ENCODE results near the gene NEURL3.

NEURL3 gene

DNA sequence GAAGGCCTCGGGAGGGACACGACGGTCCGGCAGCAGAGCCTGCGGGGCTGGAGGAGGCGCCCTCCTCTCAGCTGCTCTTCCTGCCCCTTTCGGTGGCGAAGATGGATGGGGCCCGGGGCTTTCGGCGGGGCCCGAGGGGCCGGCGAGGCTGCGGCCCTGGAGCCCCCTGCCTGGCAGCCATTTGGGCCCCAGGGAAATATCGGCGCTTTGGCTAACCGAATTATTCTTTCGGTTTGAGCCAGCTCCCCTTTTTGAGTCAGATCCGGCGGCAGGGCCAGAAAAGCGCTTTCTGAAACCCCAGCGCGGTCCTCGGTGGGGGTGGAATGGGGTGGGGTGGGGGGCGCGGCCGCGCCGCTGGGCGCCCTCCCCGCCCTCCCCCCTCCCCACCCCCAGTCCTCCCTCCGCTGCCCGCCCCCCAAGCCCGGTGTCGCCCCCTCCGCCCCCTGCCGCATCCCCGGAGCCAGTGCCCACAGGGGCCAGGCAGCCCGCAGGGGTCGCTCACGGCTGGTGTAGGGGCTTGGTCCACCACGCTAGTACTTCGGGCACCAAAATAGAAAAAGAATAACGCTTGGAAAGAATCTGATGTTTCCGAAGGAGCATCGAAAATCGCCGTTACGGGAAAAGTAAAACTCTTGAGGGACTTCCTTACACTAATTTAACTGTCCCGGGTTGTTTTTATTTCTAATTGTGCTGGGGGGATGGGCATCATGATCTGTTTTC is 22.3 kb upstream of the NEURL3 start:
- peak; percentile 61 for DNase-seq (ENCODE audit: low spot score)

- no peak for DNase-seq (ENCODE audit: low spot score)
These were observed 21.6 kb upstream of the NEURL3 start for GRCh38 chr2:96526615-96527285.

- DNase-seq (ENCODE audit: low spot score), result no peak
These were observed 21.0 kb upstream of the NEURL3 start for GRCh38 chr2:96526101-96526591.

GRCh38 chr2:96525211-96525507 is 20.0 kb upstream of the NEURL3 start:
- DNase-seq (ENCODE audit: low spot score), result no peak

GRCh38 chr2:96524482-96525210 is 19.5 kb upstream of the NEURL3 start:
- peak; percentile 66 for DNase-seq (ENCODE audit: low spot score)

GRCh38 chr2:96523659-96524481 is 18.7 kb upstream of the NEURL3 start:
- no peak for DNase-seq (ENCODE audit: low spot score)

DNA sequence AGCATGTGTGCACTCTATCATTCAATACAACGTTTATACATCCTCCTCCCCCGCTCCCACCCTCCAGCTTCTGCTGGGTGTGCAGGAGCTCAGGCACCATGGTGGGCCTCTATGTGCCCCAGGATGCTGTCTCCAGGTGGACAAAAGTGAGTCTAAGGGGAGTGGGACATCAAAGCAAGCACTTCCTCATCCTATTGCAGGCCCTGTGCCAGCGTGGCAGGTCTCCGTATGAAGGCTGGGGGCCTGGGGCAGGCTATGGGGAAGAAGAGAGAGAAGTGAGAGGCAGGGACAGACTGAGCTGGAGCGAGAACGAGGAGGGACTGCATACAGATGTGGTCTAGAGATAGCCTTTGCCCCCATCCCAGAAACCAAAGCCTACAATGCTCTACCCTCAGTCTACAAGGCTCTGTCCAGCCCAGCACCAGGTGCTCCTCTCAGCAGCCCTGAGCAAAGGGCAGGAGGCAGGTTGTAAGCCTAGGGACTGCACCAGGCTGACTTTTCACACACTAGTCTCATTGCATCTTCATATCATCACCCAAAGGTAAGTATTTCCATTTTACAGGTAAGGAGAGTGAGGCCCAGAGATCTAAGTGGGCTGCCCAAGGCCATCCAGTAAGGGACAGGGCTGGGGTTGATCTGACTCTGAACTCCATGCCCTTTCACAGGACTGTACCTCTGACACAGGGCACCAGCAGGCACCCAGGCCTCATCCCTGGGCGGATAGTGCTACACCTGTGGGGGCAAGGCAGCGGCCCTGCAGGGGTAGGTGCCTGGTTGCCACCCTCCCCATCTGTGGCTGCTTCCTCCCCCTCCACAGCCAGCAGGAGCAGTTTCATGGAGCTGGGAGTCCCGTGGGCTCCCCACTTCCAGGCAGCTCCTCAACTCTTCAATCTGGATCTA is 17.4 kb upstream of the NEURL3 start:
- no peak for DNase-seq (ENCODE audit: low spot score)

DNA sequence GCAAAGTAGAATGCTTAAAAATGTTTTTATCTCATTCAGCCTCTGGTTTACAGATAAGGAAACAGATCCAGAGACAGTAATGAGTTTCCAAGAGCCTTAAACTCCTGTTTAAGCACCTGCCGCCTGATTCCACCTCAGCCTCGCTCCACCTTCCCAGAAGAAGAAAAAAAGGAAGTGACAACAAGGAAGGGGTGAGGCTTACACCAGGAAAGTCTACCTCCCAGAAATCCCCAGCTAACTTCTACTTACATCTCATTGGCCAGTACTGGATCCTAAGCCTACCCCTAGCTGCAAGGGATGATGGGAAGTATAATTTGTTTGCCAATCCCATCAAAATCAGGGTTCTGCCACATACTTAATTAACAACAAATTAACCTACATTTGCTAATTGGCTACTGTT is 16.1 kb upstream of the NEURL3 start:
- DNase-seq (ENCODE audit: low spot score), result no peak

DNA sequence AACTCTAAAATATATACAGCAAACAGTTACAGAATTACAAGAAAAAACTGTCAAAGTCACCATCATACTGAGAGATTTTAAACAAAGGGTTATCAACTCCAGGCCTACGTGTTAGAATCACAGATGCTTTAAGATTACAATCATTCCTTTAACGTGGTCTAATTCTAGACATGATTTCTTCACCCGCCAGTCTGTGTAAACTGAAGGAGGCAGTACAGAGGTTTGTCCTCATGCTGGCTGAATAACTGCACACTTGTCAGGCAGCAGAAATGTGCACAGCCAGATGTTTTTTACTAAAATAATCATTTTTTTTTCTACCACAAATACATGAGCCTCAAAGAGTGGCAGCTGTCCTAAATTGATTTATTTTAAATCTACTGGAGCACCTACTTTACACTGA is 15.5 kb upstream of the NEURL3 start:
- DNase-seq (ENCODE audit: low spot score), result no peak

- no peak for DNase-seq (ENCODE audit: low spot score)
These were observed 15.1 kb upstream of the NEURL3 start for GRCh38 chr2:96520231-96520630.

DNA sequence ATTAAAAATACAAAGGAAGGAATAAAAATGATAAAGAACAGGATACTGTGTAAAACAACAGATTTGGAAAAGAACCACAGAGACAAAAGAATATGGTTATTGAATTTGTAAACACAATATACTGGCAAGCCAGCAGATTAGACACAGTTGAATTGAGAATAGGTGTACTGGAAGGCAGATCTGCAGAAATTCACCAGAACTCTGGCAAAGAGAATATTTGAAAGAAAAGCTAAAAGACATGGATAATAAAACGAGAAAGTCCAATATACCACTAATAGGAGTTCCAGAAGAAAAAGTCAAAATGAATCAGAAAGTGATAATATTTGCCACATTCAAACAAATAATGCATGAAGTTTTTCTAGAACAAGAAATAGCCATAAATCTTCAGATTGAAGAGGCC is 11.9 kb upstream of the NEURL3 start:
- DNase-seq (ENCODE audit: low spot score), result no peak

- DNase-seq (ENCODE audit: low spot score), result no peak
These were observed 9.4 kb upstream of the NEURL3 start for GRCh38 chr2:96514521-96514920.

- DNase-seq (ENCODE audit: low spot score), result no peak
These were observed 7.2 kb upstream of the NEURL3 start for GRCh38 chr2:96512341-96512740.

- DNase-seq (ENCODE audit: low spot score), result no peak
These were observed 6.7 kb upstream of the NEURL3 start for GRCh38 chr2:96511851-96512250.

GRCh38 chr2:96510931-96511595 is 5.9 kb upstream of the NEURL3 start:
- no peak for DNase-seq (ENCODE audit: low spot score)

GRCh38 chr2:96509847-96510230 is 4.7 kb upstream of the NEURL3 start:
- no peak for DNase-seq (ENCODE audit: low spot score)

DNA sequence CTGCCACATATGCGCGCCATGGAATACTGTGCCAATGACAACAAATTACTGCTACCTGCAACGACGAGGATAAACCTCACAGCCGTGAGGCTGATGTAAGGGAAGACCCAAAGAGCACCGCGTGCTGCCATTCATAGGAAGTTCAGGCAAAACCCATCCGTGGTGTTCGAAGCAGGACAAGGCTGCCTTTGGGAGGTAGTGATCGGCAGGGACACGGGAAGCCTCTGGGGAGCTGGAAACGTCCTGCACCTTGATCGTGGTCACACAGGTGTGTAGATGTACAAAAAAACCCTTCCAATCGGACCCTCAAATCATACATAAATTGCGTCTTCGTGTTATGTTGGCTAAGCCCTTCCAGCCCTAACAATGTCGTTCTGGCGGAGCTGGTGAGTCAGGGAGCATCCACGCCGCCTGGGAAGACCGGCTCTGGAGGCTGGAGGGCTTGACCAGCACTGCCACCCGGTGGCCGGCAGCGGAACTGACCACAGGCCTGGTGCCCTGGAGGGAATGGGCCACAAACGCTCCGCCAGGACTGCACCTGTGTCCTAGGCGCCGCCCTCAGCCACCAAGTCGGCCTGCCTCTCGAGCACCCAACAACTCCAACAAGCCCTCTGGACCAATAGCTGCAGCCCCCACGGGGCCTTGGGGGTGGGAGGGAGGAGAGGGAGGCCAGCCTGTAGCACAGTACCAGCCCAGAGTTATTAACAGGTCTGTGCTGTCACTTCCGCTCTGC is 4.1 kb upstream of the NEURL3 start:
- peak; percentile 62 for DNase-seq (ENCODE audit: low spot score)

DNA sequence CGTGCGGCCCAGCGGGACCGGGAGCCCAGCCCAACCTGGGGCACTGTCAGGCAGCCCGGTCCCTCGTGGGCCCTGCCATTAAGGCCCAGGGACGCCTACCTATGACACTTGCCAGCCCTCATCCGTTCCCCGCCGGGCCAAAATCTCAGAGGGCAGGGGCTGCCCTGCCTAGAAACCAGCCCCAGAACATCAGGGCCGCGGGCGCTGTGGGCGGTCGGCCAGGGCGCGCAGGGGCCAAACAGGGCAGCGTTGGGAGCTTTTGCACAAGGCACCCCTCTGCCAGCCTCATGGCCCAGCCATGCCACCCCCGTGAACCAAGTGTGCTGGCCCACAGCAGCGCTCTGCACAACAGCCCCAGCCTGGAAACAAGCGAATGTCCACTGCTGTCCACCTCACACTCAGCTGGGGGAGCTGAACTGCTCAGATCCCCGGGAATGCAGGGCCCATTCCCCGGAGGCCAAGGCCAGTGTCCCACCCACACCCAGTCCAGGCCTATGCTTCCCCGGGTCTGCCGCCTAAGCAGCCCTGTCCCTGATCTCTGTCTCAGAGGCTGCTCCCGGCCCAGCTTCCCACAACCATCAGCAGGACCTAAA is 3.5 kb upstream of the NEURL3 start:
- no peak for DNase-seq (ENCODE audit: low spot score)

- DNase-seq (ENCODE audit: low spot score), result peak; percentile 87
These were observed 2.9 kb upstream of the NEURL3 start for GRCh38 chr2:96507957-96508520.
